IPS DF 6.9 (cell line): ENCODE measurements around the gene CDH9.

ENCODE experiments used
- DNase-seq: peaks from one replicate; pipeline ENCODE4 v3.0.0-alpha.2; 2013; ENCODE audit warnings: low read depth, low spot score
- H3K27ac ChIP-seq: one replicate; pipeline ENCODE4 v1.5.1; 2013; ENCODE audit warnings: low read length, control low read depth
- H3K27me3 ChIP-seq: 2 replicates; pipeline ENCODE4 v1.6.1; 2013; ENCODE audit warnings: mild to moderate bottlenecking, low read length; ENCODE audit not compliant: control insufficient read depth, insufficient read depth
- H3K36me3 ChIP-seq: 2 replicates; pipeline ENCODE4 v1.6.1; 2013; ENCODE audit warnings: low read length; ENCODE audit not compliant: control insufficient read depth, insufficient read depth
- H3K4me1 ChIP-seq: 2 replicates; pipeline ENCODE4 v1.6.1; 2013; ENCODE audit warnings: low read length; ENCODE audit not compliant: control insufficient read depth, insufficient read depth
- H3K4me3 ChIP-seq: 2 replicates; pipeline ENCODE4 v1.5.1; 2013; ENCODE audit warnings: mild to moderate bottlenecking, low read length
- H3K9me3 ChIP-seq: 2 replicates; pipeline ENCODE4 v1.6.1; 2013; ENCODE audit warnings: low read length, inconsistent platforms; ENCODE audit not compliant: control insufficient read depth, insufficient read depth
- WGBS: extraction: QIAGEN DNeasy Blood & Tissue Kit; methylation state at CpG from one replicate; pipeline ENCODE4 v1.1.7; 2013; ENCODE audit warnings: mixed read lengths, missing lambda C conversion rate; ENCODE audit not compliant: insufficient read length, insufficient coverage; 5-methylcytosine and 5-hydroxymethylcytosine counted together

The CDH9 gene

DNA sequence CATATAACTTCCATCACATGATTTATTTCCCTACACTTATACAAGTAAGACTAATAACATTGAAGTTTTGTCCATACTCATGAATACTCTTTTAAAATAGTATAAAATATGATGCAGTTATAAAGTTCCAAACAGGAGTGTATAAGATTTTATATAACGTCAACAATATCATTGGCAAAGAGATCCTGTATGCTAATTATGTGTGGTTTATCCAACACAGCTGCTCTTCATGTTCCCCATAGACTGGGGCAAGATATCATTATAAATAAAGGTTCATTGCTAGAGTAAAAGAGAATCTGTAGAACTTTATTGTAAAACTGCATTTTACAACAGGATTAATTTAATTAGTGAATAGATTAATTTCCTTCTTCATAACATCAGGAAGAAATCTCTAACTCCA, 16.9 kb downstream of the CDH9 start:
- Histone ChIP-seq H3K9me3 (no peaks in the 10 kb centered on the region), H3K36me3 (no peaks in the 10 kb centered on the region), H3K27ac (no peak overlapping the region), H3K27me3 (no peaks in the 10 kb centered on the region), H3K4me1 (no peaks in the 10 kb centered on the region), H3K4me3 (no peak overlapping the region)
- no peak for DNase-seq
- no CpG with 5 or more reads among the region's 1 CpG for WGBS

DNA sequence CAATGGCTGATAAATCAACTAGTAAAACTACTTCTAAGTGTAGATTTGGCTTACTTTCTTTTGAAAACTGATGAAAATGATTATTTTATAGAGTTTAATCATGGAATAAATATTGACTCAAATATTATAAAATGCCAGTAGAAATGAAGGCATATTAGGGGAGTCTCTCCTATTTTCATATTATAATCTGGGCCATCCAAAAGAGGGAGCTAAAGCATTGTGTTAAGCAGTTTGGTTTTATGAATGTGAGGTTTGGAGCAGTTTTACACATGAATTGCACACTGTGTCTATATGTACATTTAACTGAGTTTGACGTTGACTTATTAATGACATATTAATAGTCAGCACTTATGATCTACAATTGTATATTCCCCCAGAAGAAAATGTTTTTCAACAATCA, 17.4 kb downstream of the CDH9 start:
- Histone ChIP-seq H3K9me3 (no peaks in the 10 kb centered on the region), H3K36me3 (no peaks in the 10 kb centered on the region), H3K27ac (no peak overlapping the region), H3K27me3 (no peaks in the 10 kb centered on the region), H3K4me3 (no peak overlapping the region), H3K4me1 (no peaks in the 10 kb centered on the region)
- WGBS, result no CpG with 5 or more reads among the region's 1 CpG
- no peak for DNase-seq

DNA sequence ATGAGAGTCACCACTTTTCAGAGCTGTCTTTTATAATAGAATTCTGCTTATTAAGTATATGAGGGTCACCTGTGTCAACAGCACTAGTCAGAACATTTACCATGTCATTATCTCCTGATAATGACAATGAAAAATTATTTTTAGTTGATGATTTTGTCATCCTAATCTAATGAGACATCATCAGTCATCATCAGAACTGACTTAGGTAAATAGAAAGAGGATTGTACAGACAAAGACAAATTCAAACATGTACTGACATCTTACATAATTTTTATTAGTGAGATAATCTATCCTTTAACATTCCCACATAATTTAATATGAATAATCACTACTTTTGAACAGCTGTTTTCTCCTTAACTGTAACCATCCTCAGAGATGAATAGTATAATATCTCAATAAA, 22.6 kb downstream of the CDH9 start:
- H3K4me1 ChIP-seq, result no peaks in the 10 kb centered on the region
- H3K27me3 ChIP-seq, result no peaks in the 10 kb centered on the region
- no peak for DNase-seq
- no peaks in the 10 kb centered on the region for H3K36me3 ChIP-seq
- H3K27ac ChIP-seq, result no peak overlapping the region
- no peak overlapping the region for H3K4me3 ChIP-seq
- H3K9me3 ChIP-seq, result no peaks in the 10 kb centered on the region

DNA sequence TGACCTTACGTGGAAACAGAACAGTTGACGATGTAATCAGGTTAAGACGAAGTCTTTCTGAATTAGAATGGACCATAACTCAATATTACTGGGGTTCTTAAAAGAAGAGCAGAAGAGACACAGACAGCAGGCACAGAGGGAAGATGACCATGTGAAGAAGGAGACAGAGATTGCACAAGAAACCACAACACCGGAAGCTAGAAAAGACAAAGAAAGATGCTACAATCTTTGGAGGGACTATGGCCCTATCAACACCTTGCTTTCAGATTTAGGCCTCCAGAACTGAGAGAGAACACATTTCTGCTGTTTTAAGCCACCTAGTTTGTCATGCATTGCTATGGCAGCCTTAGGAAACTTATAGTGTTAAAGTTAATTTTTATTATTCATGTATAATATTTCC, 27.1 kb downstream of the CDH9 start:
- H3K4me1 ChIP-seq, result no peaks in the 10 kb centered on the region
- no peak overlapping the region for H3K4me3 ChIP-seq
- no peaks in the 10 kb centered on the region for H3K36me3 ChIP-seq
- DNase-seq, result no peak
- WGBS, result no CpG with 5 or more reads among the region's 4 CpGs
- no peaks in the 10 kb centered on the region for H3K27me3 ChIP-seq
- H3K9me3 ChIP-seq, result no peaks in the 10 kb centered on the region
- no peak overlapping the region for H3K27ac ChIP-seq

DNA sequence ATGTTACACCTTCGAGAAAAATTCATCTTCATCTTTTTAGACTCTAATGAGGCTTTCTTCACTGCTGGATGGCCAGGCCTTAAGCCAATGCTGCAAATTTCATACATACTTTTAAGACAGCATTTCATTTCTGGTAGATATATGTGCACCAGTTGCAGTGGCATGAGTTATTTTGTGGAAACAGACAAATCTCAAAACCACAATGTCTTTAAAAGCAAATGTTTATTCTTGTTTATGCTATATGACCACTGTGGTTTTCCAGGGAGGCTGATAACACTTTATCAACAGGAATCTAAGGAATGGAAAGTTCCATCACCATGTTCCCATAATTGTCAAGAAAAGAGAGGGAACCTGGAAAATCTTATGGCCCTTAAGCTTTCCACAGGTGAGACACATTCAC, 27.7 kb downstream of the CDH9 start:
- no peaks in the 10 kb centered on the region for H3K9me3 ChIP-seq
- no peaks in the 10 kb centered on the region for H3K4me1 ChIP-seq
- no peak overlapping the region for H3K27ac ChIP-seq
- no peak overlapping the region for H3K4me3 ChIP-seq
- no peak for DNase-seq
- no peaks in the 10 kb centered on the region for H3K27me3 ChIP-seq
- no peaks in the 10 kb centered on the region for H3K36me3 ChIP-seq
- no CpG with 5 or more reads among the region's 1 CpG for WGBS

DNA sequence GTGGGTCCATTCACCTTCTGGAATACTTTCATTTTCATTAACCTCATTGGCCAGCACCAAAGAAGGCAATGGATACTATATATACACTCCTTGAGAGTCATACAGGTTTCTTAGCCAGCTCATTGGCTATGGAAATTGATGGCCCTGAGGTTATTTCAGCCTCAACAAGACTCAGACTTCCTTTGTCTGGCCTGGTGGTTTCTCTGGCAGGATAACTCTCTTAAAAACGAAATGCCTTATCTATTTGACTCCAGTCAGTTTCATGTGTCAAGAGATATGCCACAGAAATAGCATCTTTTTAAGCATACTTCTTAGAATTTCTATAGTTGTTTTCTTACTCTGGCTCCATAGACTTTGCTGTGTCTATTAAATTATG, 28.9 kb downstream of the CDH9 start:
- Histone ChIP-seq H3K4me3 (no peak overlapping the region), H3K9me3 (no peaks in the 10 kb centered on the region), H3K27ac (no peak overlapping the region), H3K27me3 (no peaks in the 10 kb centered on the region), H3K36me3 (no peaks in the 10 kb centered on the region), H3K4me1 (no peaks in the 10 kb centered on the region)
- no peak for DNase-seq
- WGBS, result no CpG with 5 or more reads among the region's 1 CpG

DNA sequence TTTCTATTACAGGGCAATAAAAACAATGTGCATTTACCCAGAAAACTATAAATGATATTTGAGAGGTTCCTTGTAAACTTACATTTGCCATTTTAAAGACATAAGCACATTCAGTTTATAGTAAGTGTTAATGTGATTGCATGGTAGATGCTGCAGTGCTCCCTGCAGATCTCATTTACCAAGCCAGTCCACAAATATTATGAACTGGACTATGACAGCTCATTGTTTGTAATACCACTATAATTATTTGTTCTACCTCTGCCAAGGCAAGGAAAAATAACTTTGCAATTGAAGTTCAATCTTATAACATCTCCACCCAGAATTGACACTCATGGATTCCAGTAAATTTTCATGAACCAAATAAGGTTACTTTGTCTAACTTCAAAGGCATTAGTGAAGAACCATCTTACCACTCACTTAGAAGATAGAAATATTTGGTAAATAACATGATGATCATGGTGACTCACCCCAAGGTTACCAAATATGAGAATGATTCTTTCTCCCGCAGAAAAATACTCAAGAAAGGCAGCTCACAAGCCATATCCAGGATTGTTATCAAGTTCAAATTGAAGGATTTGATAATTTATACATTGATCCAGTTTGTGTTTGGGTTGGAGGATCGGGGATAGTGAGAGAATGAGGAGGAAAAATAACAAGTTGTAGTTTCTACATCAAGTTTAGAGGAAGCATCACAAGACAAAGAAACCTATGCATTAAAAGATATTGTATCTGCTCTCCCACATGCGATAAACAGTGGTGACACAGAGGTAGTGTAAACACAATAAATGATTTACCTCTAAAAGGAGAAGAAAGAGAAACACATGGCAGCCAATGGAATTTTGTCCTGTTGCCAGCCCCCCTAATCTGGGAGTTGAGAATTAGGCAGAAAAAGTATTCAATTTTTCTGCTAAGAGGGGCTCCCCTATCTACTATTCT, 29.5 kb downstream of the CDH9 start:
- no peak for DNase-seq
- Histone ChIP-seq H3K36me3 (no peaks in the 10 kb centered on the region), H3K9me3 (no peaks in the 10 kb centered on the region), H3K27me3 (no peaks in the 10 kb centered on the region), H3K4me3 (no peak overlapping the region), H3K4me1 (no peaks in the 10 kb centered on the region), H3K27ac (no peak overlapping the region)
- WGBS, result 100% methylated on average over 1 of the region's 3 CpGs

DNA sequence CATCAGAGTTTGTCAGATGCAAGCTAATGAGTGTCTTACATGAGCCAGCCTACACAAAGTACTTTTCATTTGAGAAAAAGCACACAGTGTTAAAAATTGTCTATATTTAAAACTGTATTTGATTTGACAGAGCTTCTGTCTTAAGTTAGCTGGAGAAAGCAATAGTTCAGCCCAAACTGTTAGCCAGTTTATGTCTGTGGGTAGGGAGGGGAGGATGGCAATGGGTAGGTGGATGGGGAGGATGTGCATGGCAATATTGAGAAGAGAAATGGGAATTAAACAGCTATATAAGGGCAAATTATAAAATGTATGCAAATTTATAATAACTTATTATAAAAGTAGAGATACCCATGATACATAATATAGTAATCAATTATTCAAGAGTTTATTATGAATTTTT, 31.3 kb downstream of the CDH9 start:
- Histone ChIP-seq H3K36me3 (no peaks in the 10 kb centered on the region), H3K4me3 (no peak overlapping the region), H3K27me3 (no peaks in the 10 kb centered on the region), H3K27ac (no peak overlapping the region), H3K4me1 (no peaks in the 10 kb centered on the region), H3K9me3 (no peaks in the 10 kb centered on the region)
- no peak for DNase-seq

DNA sequence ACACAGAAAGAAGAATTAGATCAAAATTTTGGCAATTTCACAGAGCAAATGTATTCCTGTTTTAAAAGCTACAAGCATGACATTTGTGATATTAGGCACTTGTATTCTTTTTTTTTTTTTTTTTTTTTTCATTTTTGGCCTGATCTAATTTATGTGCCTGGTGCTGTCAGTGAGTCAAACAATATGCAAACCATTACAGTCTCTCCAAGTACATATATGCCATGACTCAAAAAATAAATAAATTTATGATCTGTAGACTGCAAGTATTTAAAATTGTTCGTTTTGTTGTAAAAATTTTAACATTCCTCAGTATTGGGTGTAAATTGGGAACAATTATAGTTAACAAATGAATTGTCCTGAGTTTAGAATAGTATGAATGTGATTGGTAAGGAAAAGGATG, 51.4 kb downstream of the CDH9 start:
- DNase-seq, result no peak
- no peak overlapping the region for H3K27ac ChIP-seq
- no peaks in the 10 kb centered on the region for H3K36me3 ChIP-seq
- no peak overlapping the region for H3K4me3 ChIP-seq
- WGBS, result 100% methylated on average over 1 of the region's 1 CpG
- H3K27me3 ChIP-seq, result no peaks in the 10 kb centered on the region
- no peaks in the 10 kb centered on the region for H3K9me3 ChIP-seq
- no peaks in the 10 kb centered on the region for H3K4me1 ChIP-seq

DNA sequence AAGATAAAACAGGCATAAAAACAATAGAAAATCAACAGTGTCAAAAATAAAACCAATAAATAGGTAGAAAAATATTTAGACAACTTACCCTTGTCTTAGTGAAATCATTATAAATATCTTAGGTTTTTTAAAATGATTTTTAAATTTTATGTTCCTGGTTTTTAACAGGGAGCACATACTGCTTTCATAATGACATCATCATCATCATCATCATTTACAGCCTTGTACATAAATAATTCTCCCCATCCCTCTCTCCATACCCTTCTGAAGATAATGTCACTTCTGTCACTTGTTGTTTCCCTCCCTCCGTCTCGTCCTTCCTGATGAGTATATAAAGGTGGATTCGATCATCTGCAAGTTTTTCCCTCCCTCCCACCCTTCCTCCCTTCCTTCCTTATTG, 56.6 kb downstream of the CDH9 start:
- Histone ChIP-seq H3K27ac (no peak overlapping the region), H3K27me3 (no peaks in the 10 kb centered on the region), H3K4me1 (no peaks in the 10 kb centered on the region), H3K9me3 (no peaks in the 10 kb centered on the region), H3K4me3 (no peak overlapping the region), H3K36me3 (no peaks in the 10 kb centered on the region)
- no CpG with 5 or more reads among the region's 3 CpGs for WGBS
- no peak for DNase-seq

DNA sequence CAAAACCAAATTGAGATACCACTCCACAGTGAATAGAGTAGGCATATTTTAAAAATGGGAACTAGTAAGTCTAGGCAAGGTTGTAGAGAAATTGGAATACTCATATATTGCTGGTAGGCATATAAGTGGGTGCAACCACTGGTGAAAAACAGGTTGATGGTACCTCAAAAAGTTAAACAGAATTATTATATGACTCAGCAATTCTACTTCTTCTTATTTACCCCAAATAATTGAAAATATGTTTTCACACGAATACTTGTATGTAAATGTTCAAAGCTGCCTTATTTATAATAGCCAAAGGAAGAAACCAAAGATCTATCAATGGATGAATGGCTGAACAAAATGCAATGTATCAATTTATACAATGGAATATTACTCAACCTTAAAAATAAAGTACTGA, 79.1 kb downstream of the CDH9 start:
- H3K36me3 ChIP-seq, result no peaks in the 10 kb centered on the region
- H3K4me3 ChIP-seq, result no peak overlapping the region
- no peaks in the 10 kb centered on the region for H3K9me3 ChIP-seq
- H3K27ac ChIP-seq, result no peak overlapping the region
- no peak for DNase-seq
- WGBS, result no CpG with 5 or more reads among the region's 1 CpG
- H3K27me3 ChIP-seq, result no peaks in the 10 kb centered on the region
- no peaks in the 10 kb centered on the region for H3K4me1 ChIP-seq
